CD4-positive, alpha-beta T cell (primary cell): Measurements from ENCODE around the gene ZNF717. TPM values are rescaled to one million over a fixed set of nuclear protein-coding genes. Genes with fewer than 3 reads are reported as not detected.
A peak's percentile ranks its signal among the peaks of the same experiment; 100 is the strongest.
"Not testable (repeated sequence)": the region's sequence is repeated elsewhere in the genome, so short reads cannot be mapped to it uniquely, and the experiment has no call there.

Source experiments
- ATAC-seq: fragments of 200-7000 bp; cut with Tn5 transposase; one replicate; pipeline ENCODE4 v1.10.0; 2022; ENCODE audit warnings: mild to moderate bottlenecking; ENCODE audit not compliant: poor library complexity
- CTCF ChIA-PET: fragments of 350-600 bp; sonication (Branson Sonifier 250); formaldehyde crosslinking; loops from one replicate; lab custom pipeline; 2021; ENCODE audit warnings: antibody characterized with exemption, inconsistent platforms; lab: Charles Lee
- POLR2A ChIA-PET: fragments of 350-600 bp; sonication (Branson Sonifier 250); formaldehyde crosslinking; loops from one replicate; lab custom pipeline; 2021; ENCODE audit warnings: antibody characterized with exemption, inconsistent platforms; lab: Charles Lee
- DNase-seq, 14 experiments: peaks; one replicate each; pipeline ENCODE4 v3.0.0-alpha.2; 2013 to 2020; ENCODE audit warnings: mixed read lengths in 2 of 14
- H3K27ac ChIP-seq, 2 donors: one replicate each; pipeline versions ENCODE4 v1.5.1 to v1.7.0; 2013; ENCODE audit warnings: low read length in 2 of 2, low read depth in 1 of 2, mild to moderate bottlenecking in 1 of 2
- H3K27me3 ChIP-seq, 2 experiments: 1 replicate in 1 of 2; 2 replicates in 1 of 2; pipeline versions ENCODE4 v1.6.1 to v1.7.0; 2013; ENCODE audit warnings: low read length in 2 of 2, control low read depth in 1 of 2, mild to moderate bottlenecking in 1 of 2, moderate library complexity in 1 of 2; ENCODE audit not compliant: insufficient read depth in 2 of 2, control insufficient read depth in 1 of 2
- H3K36me3 ChIP-seq: one replicate; pipeline ENCODE4 v1.6.1; 2013; ENCODE audit warnings: low read length, control low read depth; ENCODE audit not compliant: insufficient read depth
- H3K4me1 ChIP-seq: one replicate; pipeline ENCODE4 v1.6.1; 2013; ENCODE audit warnings: low read length, control low read depth; ENCODE audit not compliant: insufficient read depth
- H3K4me3 ChIP-seq: one replicate; pipeline ENCODE4 v1.5.1; 2013; ENCODE audit warnings: mild to moderate bottlenecking, low read length, moderate library complexity
- H3K9me3 ChIP-seq, 2 experiments: 1 replicate in 1 of 2; 2 replicates in 1 of 2; pipeline versions ENCODE4 v1.6.1 to v1.7.0; 2013; ENCODE audit warnings: low read length in 2 of 2, mild to moderate bottlenecking in 2 of 2, control low read depth in 1 of 2, moderate library complexity in 1 of 2; ENCODE audit not compliant: control insufficient read depth in 1 of 2, insufficient read depth in 1 of 2
- H3K27ac Mint-ChIP-seq: one replicate; pipeline ENCODE4 v1.8.0; 2020; ENCODE audit warnings: mixed read lengths
- H3K27me3 Mint-ChIP-seq: one replicate; pipeline ENCODE4 v1.8.0; 2021; ENCODE audit warnings: mixed read lengths
- H3K36me3 Mint-ChIP-seq: one replicate; pipeline ENCODE4 v1.8.0; 2021; ENCODE audit warnings: low read depth, mixed read lengths
- H3K4me1 Mint-ChIP-seq: one replicate; pipeline ENCODE4 v1.8.0; 2021; ENCODE audit warnings: low read depth, mixed read lengths
- H3K4me3 Mint-ChIP-seq: one replicate; pipeline ENCODE4 v1.8.0; 2020; ENCODE audit warnings: mild to moderate bottlenecking, mixed read lengths
- H3K9me3 Mint-ChIP-seq: one replicate; pipeline ENCODE4 v1.8.0; 2020; ENCODE audit warnings: mixed read lengths
- intact Hi-C, 2 experiments: fragments of 100-400 bp; cut with DNase I in 1 of 2; cut with micrococcal nuclease in 1 of 2; formaldehyde crosslinking; loops; one replicate each; pipeline versions ENCODE4 v1.15.1 to v1.9.0; 2023 to 2025; cut with DNase I, micrococcal nuclease
- polyA plus RNA-seq, 2 donors: library from polyadenylated mRNA; unstranded; fragments of 120-200 nt; gene quantifications; one replicate each; pipeline ENCODE4 v1.2.1, GENCODE V29; 2013
- total RNA-seq, 174 experiments: library from RNA in 2 of 174; stranded (reverse) in 2 of 174; gene quantifications; one replicate each; pipeline ENCODE4 v1.2.3 and lab custom pipeline; 2021 to 2026

Gene ZNF717
- total RNA-seq (1 to 10 TPM; 4.5 to 5.2 TPM), total RNA-seq (lab: John Stamatoyannopoulos, UW) (3.8 to 29.6 (median 12.9) reads per million in 172 experiments)
- polyA plus RNA-seq (2013, experiment 1 of 2), result 7.2 TPM
- 7.1 TPM for polyA plus RNA-seq (2013, experiment 2 of 2)

- H3K9me3 Mint-ChIP-seq, intact Hi-C loops: not testable (repeated sequence)
Measured at GRCh38 chr3:75785081-75785755, at the start of gene ZNF717. Gene ZNF717 (minus strand): TSS chr3:75785549. CDS start chr3:75783362, 2,187 bp downstream.

DNA sequence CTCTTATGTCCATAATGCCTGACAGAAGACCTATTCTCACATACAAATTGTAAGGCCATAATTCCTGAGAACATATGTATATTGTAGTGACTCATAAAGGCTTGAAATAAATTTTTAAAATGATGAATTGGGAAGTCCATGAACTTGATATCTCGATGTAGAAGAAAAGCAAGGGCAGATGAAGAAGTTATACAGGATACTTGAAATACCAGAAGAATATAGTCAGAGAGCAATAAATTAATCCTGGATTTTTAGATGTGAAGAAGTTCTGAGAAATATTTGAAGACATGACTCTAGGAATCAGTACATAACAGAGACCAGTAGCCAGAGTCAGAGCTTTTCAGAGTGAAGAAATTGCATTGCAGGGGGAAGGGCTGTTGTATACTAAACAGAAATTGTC lies 45.7 kb upstream of the ZNF717 start:
- H3K4me1 ChIP-seq, intact Hi-C loops, H3K27me3 Mint-ChIP-seq, POLR2A ChIA-PET, H3K27ac ChIP-seq, H3K27ac Mint-ChIP-seq, H3K27me3 ChIP-seq, H3K9me3 ChIP-seq, H3K4me3 ChIP-seq, ATAC-seq, DNase-seq, H3K36me3 Mint-ChIP-seq, H3K4me3 Mint-ChIP-seq, H3K36me3 ChIP-seq, H3K4me1 Mint-ChIP-seq, CTCF ChIA-PET: not testable (repeated sequence)
- peaks cover 12% of the 10 kb centered on the region for H3K9me3 Mint-ChIP-seq

More at GRCh38 chr3:75785081-75785755, at the start of gene ZNF717:
- POLR2A ChIA-PET, CTCF ChIA-PET, H3K27me3 ChIP-seq, H3K27me3 Mint-ChIP-seq, H3K27ac ChIP-seq, H3K36me3 ChIP-seq, H3K4me1 ChIP-seq, ATAC-seq: not testable (repeated sequence)
- DNase-seq, result peak; percentile 86 to 93 (median 89)
- H3K4me3 ChIP-seq, result peak within 1 kb of the TSS; percentile 59
- H3K9me3 ChIP-seq, result peaks cover 0 to 18% of the 10 kb centered on the region in 2 experiments
- peak within 1 kb of the TSS; percentile 93 for H3K27ac Mint-ChIP-seq
- peaks cover 57% of the 10 kb centered on the region for H3K36me3 Mint-ChIP-seq
- peaks cover 17% of the 10 kb centered on the region for H3K4me1 Mint-ChIP-seq
- H3K4me3 Mint-ChIP-seq, result peak within 1 kb of the TSS; percentile 97

DNA sequence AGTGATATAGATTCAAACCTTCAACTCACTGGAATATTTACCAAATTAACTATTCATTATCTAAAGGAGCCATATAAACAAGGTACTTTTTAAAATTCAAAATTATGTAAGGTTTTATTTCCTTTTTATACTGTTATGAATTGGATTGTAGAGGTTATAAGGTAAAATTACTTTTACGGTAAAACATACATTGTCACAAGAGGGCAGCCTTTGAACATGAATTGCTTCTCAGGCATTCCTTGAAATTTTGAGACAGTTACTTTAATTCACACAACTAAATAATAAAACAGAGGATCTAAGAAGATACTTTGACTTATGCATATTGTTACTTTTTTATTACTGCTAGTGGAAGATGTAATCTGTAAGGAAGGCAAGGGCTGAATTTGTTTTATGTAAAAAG lies 32.7 kb upstream of the ZNF717 start:
- DNase-seq, H3K9me3 Mint-ChIP-seq, H3K27ac ChIP-seq, H3K4me1 Mint-ChIP-seq, H3K36me3 Mint-ChIP-seq, H3K4me1 ChIP-seq, ATAC-seq, CTCF ChIA-PET, H3K9me3 ChIP-seq, POLR2A ChIA-PET, H3K27me3 Mint-ChIP-seq, H3K4me3 ChIP-seq, H3K27me3 ChIP-seq, H3K27ac Mint-ChIP-seq, H3K36me3 ChIP-seq, H3K4me3 Mint-ChIP-seq, intact Hi-C loops: not testable (repeated sequence)

DNA sequence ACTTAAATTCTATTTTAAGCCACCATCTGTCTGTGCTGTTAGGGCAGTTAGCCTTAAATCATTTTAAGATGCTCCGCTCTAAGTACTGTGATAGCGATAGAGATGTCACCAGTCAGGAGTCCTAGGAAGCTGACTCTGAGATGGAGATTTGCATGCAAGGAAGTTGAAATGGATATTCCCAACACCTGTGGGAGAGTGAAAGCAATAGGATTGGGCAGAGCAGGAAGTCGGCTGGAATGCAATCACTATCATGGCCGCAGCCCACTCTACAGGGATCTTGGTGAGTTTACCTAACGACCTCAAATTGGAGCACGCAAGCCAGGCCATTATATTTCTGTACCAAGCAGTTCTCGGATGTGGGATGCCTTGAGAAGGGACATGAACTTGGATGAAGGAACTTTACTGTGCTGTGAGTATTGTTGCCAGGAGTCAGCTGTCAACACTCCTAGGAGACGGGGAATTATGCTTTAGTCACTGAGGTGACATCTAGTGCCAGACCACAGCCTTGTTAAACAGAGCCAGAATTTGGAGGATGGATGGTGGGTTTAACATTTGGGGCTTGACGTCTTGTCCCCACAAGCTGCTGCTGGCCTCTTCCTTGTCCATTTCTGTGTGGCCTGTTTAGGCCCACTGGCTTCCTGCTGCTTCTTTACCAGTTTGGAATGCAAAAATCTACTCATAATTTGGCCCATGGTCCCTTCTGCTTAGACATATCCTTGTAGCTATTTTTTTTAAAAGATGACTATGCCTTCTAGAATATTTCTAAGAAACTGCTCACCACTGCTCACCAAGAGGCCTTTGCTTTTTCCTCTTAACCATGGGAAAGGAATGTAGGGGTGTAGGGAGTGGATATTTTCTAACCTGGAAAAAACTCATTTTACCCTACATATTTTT lies 31.2 kb upstream of the ZNF717 start:
- H3K27ac Mint-ChIP-seq, H3K27me3 Mint-ChIP-seq, intact Hi-C loops, H3K4me3 Mint-ChIP-seq, DNase-seq, H3K4me3 ChIP-seq, H3K36me3 ChIP-seq, H3K27ac ChIP-seq, POLR2A ChIA-PET, H3K4me1 Mint-ChIP-seq, H3K36me3 Mint-ChIP-seq, CTCF ChIA-PET, H3K9me3 Mint-ChIP-seq, H3K27me3 ChIP-seq, ATAC-seq, H3K4me1 ChIP-seq, H3K9me3 ChIP-seq: not testable (repeated sequence)
